C4-2B (cell line): Measurements from ENCODE around the gene OSBPL8.
"Not testable (repeated sequence)": the region's sequence is repeated elsewhere in the genome, so short reads cannot be mapped to it uniquely, and the experiment has no call there.

ENCODE experiments used
- H3K27ac ChIP-seq: fragments of 450-650 bp; 2 replicates; pipeline ENCODE4 v1.5.1; 2017
- ZFX ChIP-seq: fragments of 450-650 bp; IDR thresholded peaks from 2 replicates; pipeline ENCODE4 v1.6.1; 2017
- TF ChIP-seq, protein P1 (sequence below): fragments of 450-650 bp; conservative IDR thresholded peaks from 2 replicates; pipeline ENCODE4 v1.5.1; 2017; ENCODE audit warnings: mild to moderate bottlenecking

Gene OSBPL8

GRCh38 chr12:76529226-76529918, 30.2 kb downstream of the OSBPL8 start:
- no peak overlapping the region for H3K27ac ChIP-seq
- TF ChIP-seq ZFX, result no peak
- TF ChIP-seq, protein P1, sequence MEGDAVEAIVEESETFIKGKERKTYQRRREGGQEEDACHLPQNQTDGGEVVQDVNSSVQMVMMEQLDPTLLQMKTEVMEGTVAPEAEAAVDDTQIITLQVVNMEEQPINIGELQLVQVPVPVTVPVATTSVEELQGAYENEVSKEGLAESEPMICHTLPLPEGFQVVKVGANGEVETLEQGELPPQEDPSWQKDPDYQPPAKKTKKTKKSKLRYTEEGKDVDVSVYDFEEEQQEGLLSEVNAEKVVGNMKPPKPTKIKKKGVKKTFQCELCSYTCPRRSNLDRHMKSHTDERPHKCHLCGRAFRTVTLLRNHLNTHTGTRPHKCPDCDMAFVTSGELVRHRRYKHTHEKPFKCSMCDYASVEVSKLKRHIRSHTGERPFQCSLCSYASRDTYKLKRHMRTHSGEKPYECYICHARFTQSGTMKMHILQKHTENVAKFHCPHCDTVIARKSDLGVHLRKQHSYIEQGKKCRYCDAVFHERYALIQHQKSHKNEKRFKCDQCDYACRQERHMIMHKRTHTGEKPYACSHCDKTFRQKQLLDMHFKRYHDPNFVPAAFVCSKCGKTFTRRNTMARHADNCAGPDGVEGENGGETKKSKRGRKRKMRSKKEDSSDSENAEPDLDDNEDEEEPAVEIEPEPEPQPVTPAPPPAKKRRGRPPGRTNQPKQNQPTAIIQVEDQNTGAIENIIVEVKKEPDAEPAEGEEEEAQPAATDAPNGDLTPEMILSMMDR, result no peak

GRCh38 chr12:76523408-76523807, 36.2 kb downstream of the OSBPL8 start:
- H3K27ac ChIP-seq, result no peak overlapping the region
- TF ChIP-seq ZFX, result no peak
- TF ChIP-seq, protein P1, result no peak

DNA sequence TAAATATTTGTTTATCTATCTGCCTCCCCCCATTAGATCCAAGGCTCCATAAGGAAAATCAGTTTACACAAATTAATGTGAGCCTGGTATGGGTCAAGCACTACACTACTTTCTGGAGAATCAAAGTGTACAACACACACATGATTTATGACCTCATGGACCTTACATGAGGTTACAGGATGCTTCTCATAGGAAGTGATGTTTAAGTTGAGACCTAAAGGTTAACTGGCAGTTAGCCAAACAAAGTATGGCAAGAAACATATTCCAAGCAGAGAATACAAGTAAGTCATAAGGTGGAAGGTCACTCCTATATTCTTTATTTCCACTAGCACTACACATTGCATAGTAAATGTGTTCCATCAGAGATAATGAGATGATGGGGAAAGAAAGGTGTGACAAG, 39.2 kb downstream of the OSBPL8 start:
- TF ChIP-seq, protein P1, result no peak
- TF ChIP-seq ZFX, result no peak
- no peak overlapping the region for H3K27ac ChIP-seq

- no peak overlapping the region for H3K27ac ChIP-seq
- TF ChIP-seq ZFX, result no peak
- TF ChIP-seq, protein P1, result no peak
These were observed 40.0 kb downstream of the OSBPL8 start for GRCh38 chr12:76519538-76519937.

DNA sequence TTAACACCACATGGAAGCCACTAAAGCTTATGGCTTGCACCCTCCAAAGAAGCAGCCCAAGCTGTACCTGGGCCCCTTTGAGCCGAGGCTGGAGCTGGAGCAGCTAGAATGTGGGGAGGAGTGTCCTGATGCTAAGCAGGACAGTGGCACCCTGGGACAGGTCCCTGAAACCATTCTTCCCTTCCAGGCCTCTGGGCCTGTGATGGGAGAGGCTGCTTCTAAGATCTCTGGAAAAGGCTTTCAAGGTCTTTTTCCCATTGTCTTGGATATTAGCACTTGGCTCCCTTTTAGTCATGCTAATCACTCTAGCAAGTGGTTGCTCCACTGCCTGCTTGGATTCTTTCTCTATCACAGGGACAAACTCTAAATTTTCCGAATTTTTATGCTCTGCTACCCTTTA, 40.9 kb downstream of the OSBPL8 start:
- TF ChIP-seq, protein P1, result no peak
- no peak for TF ChIP-seq ZFX
- H3K27ac ChIP-seq, result no peak overlapping the region

- H3K27ac ChIP-seq, result no peak overlapping the region
- TF ChIP-seq ZFX, result no peak
- TF ChIP-seq, protein P1, result no peak
These were observed 44.3 kb downstream of the OSBPL8 start for GRCh38 chr12:76515271-76515670.

- H3K27ac ChIP-seq, result not testable (repeated sequence)
These were observed 48.4 kb downstream of the OSBPL8 start for GRCh38 chr12:76511116-76511716.
